Ishikawa (cell line): Measurements from ENCODE around the gene SPR.
A peak's percentile ranks its signal among the peaks of the same experiment; 100 is the strongest.

Experiments
- CEBPB ChIP-seq: IDR thresholded peaks from 2 replicates; pipeline ENCODE4 v1.6.1; 2012
- CREB1 ChIP-seq: IDR thresholded peaks from 2 replicates; pipeline ENCODE4 v1.6.1; 2012; ENCODE audit warnings: low read depth
- EGR1 ChIP-seq: IDR thresholded peaks from 2 replicates; pipeline ENCODE4 v1.6.1; 2012
- EP300 ChIP-seq: IDR thresholded peaks from 2 replicates; pipeline ENCODE4 v1.6.1; 2012; ENCODE audit warnings: borderline replicate concordance
- FOXM1 ChIP-seq: IDR thresholded peaks from 2 replicates; pipeline ENCODE4 v1.6.1; 2012; ENCODE audit warnings: low read depth, borderline replicate concordance
- MAX ChIP-seq: IDR thresholded peaks from 2 replicates; pipeline ENCODE4 v1.6.1; 2012
- RAD21 ChIP-seq: IDR thresholded peaks from 2 replicates; pipeline ENCODE4 v1.6.1; 2012; ENCODE audit warnings: low read depth
- REST ChIP-seq: IDR thresholded peaks from 2 replicates; pipeline ENCODE4 v1.6.1; 2012; ENCODE audit warnings: low read depth, mild to moderate bottlenecking
- TAF1 ChIP-seq: IDR thresholded peaks from 2 replicates; pipeline ENCODE4 v1.6.1; 2012; ENCODE audit warnings: low read depth, mild to moderate bottlenecking
- TCF12 ChIP-seq: IDR thresholded peaks from 2 replicates; pipeline ENCODE4 v1.6.1; 2012; ENCODE audit warnings: low read depth
- TEAD4 ChIP-seq: IDR thresholded peaks from 2 replicates; pipeline ENCODE4 v1.6.1; 2012
- USF1 ChIP-seq: IDR thresholded peaks from 2 replicates; pipeline ENCODE4 v1.6.1; 2012
- YY1 ChIP-seq: IDR thresholded peaks from 2 replicates; pipeline ENCODE4 v1.6.1; 2012; ENCODE audit warnings: low read depth
- ZBTB7A ChIP-seq: IDR thresholded peaks from 2 replicates; pipeline ENCODE4 v1.6.1; 2012; ENCODE audit warnings: low read depth

The SPR gene

GRCh38 chr2:72871060-72871459 lies 16.1 kb upstream of the SPR start:
- TF ChIP-seq REST: no peak
- no peak for TF ChIP-seq CEBPB
- TF ChIP-seq EP300: no peak
- no peak for TF ChIP-seq RAD21

GRCh38 chr2:72871880-72872279 lies 15.3 kb upstream of the SPR start:
- TF ChIP-seq RAD21: no peak
- no peak for TF ChIP-seq USF1
- TF ChIP-seq EP300: no peak
- TF ChIP-seq MAX: no peak
- TF ChIP-seq CREB1: no peak

- TF ChIP-seq CEBPB: no peak
- peak; percentile 94 for TF ChIP-seq REST
Observed at GRCh38 chr2:72883356-72883962, 3.7 kb upstream of the SPR start.

- peak; percentile 94 for TF ChIP-seq CEBPB
- TF ChIP-seq EGR1: no peak
- TF ChIP-seq EP300: no peak
- TF ChIP-seq TAF1: no peak
- no peak for TF ChIP-seq RAD21
- no peak for TF ChIP-seq FOXM1
Observed at GRCh38 chr2:72886505-72887031, 640 bp upstream of the SPR start.

- TF ChIP-seq RAD21: peak; percentile 41; the same call in 1 of the 2 replicates
- no peak for TF ChIP-seq FOXM1
- no peak for TF ChIP-seq ZBTB7A
- no peak for TF ChIP-seq TAF1
- TF ChIP-seq EGR1: no peak
- no peak for TF ChIP-seq EP300
Observed at GRCh38 chr2:72887740-72888437, 681 bp downstream of the SPR start.

- TF ChIP-seq TCF12 (no peak), EGR1 (no peak), FOXM1 (no peak), YY1 (no peak), EP300 (no peak), REST (no peak), CREB1 (no peak), ZBTB7A (no peak), TAF1 (no peak), MAX (no peak), USF1 (no peak), RAD21 (no peak), TEAD4 (no peak)
Observed at GRCh38 chr2:72888438-72889202, 1.4 kb downstream of the SPR start.
